Dermis blood vessel endothelial cell (primary cell): ENCODE measurements around the gene EFNA4. TPM values are rescaled to one million over a fixed set of nuclear protein-coding genes. Genes with fewer than 3 reads are reported as not detected.

ENCODE experiments used
- DNase-seq: peaks from one replicate; pipeline ENCODE4 v3.0.0; 2010
- total RNA-seq: library from RNA; depleted of rRNA; stranded (reverse); fragments of >200 nt; gene quantifications from 2 replicates; pipeline ENCODE4 v1.2.3, GENCODE V29; 2014

The EFNA4 gene
- total RNA-seq, 1 donor from 2014 or later, result 15.7 TPM

GRCh38 chr1:155075535-155075934, 12.0 kb downstream of the EFNA4 start:
- no peak for DNase-seq

GRCh38 chr1:155076371-155076770, 12.8 kb downstream of the EFNA4 start:
- DNase-seq, result no peak

- DNase-seq, result no peak
Observed at GRCh38 chr1:155077346-155077745, 13.8 kb downstream of the EFNA4 start.

- DNase-seq, result no peak
Observed at GRCh38 chr1:155077758-155078445, 14.4 kb downstream of the EFNA4 start.

GRCh38 chr1:155078469-155079209, 15.1 kb downstream of the EFNA4 start, which contains the start of gene EFNA3:
Gene EFNA3, plus strand, starts transcription at chr1:155078837. Its CDS starts 105 bp downstream, at chr1:155078942.
- peak; percentile 71 for DNase-seq

GRCh38 chr1:155079210-155079486, 15.6 kb downstream of the EFNA4 start:
- no peak for DNase-seq

- DNase-seq, result no peak
Observed at GRCh38 chr1:155079487-155080311, 16.2 kb downstream of the EFNA4 start.

GRCh38 chr1:155080312-155081228, 17.0 kb downstream of the EFNA4 start:
- DNase-seq, result no peak

GRCh38 chr1:155081472-155082300, 18.1 kb downstream of the EFNA4 start:
- no peak for DNase-seq

- DNase-seq, result no peak
Observed at GRCh38 chr1:155082301-155083051, 18.9 kb downstream of the EFNA4 start.

GRCh38 chr1:155083052-155083541, 19.6 kb downstream of the EFNA4 start:
- DNase-seq, result no peak

- peak; percentile 47 for DNase-seq
Observed at GRCh38 chr1:155083865-155084721, 20.6 kb downstream of the EFNA4 start.

GRCh38 chr1:155084722-155085503, 21.4 kb downstream of the EFNA4 start:
- peak; percentile 97 for DNase-seq

GRCh38 chr1:155085504-155086127, 22.1 kb downstream of the EFNA4 start:
- peak; percentile 41 for DNase-seq

GRCh38 chr1:155086128-155086741, 22.7 kb downstream of the EFNA4 start:
- DNase-seq, result peak; percentile 77

GRCh38 chr1:155086856-155087535, 23.5 kb downstream of the EFNA4 start:
- DNase-seq, result no peak
